H9 (cell line): Measurements from ENCODE around the gene ANKRD34A. TPM values are rescaled to one million over a fixed set of nuclear protein-coding genes. Genes with fewer than 3 reads are reported as not detected.

ENCODE experiments used
- DNase-seq: peaks from one replicate; pipeline ENCODE4 v3.0.0-alpha.2; 2017
- H2AFZ ChIP-seq: one replicate; pipeline ENCODE4 v1.6.1; 2013; ENCODE audit warnings: mild to moderate bottlenecking, low read length, control low read depth, moderate library complexity
- H2AK5ac ChIP-seq: 2 replicates; pipeline ENCODE4 v1.6.1; 2013; ENCODE audit warnings: low read length, control low read depth, mixed read lengths; ENCODE audit not compliant: insufficient read length
- H2BK120ac ChIP-seq: one replicate; pipeline ENCODE4 v1.6.1; 2013; ENCODE audit warnings: low read depth, mild to moderate bottlenecking, low read length, control low read depth, inconsistent platforms; ENCODE audit not compliant: poor library complexity, severe bottlenecking
- H2BK12ac ChIP-seq: 2 replicates; pipeline ENCODE4 v1.6.1; 2013; ENCODE audit warnings: low read length, control low read depth, mixed read lengths, low read depth; ENCODE audit not compliant: insufficient read length
- H2BK15ac ChIP-seq: 2 replicates; pipeline ENCODE4 v1.6.1; 2013; ENCODE audit warnings: low read depth, low read length, control low read depth
- H2BK20ac ChIP-seq: one replicate; pipeline ENCODE4 v1.6.1; 2013; ENCODE audit warnings: low read depth, mild to moderate bottlenecking, low read length, control low read depth, inconsistent platforms; ENCODE audit not compliant: poor library complexity, severe bottlenecking
- H2BK5ac ChIP-seq: 2 replicates; pipeline ENCODE4 v1.6.1; 2013; ENCODE audit warnings: low read length, control low read depth, mixed read lengths; ENCODE audit not compliant: insufficient read length
- H3K14ac ChIP-seq: 2 replicates; pipeline ENCODE4 v1.6.1; 2013; ENCODE audit warnings: low read length, control low read depth; ENCODE audit not compliant: insufficient read depth
- H3K18ac ChIP-seq: 2 replicates; pipeline ENCODE4 v1.6.1; 2013; ENCODE audit warnings: low read depth, mild to moderate bottlenecking, mixed read lengths, low read length, control low read depth; ENCODE audit not compliant: insufficient read length
- H3K23ac ChIP-seq: 2 replicates; pipeline ENCODE4 v1.6.1; 2013; ENCODE audit warnings: low read length, control low read depth, mixed read lengths, low read depth; ENCODE audit not compliant: insufficient read length
- H3K23me2 ChIP-seq: 2 replicates; pipeline ENCODE4 v1.6.1; 2013; ENCODE audit warnings: low read depth, mild to moderate bottlenecking, mixed read lengths, low read length, control low read depth; ENCODE audit not compliant: insufficient read length, poor library complexity, severe bottlenecking
- H3K27ac ChIP-seq: 2 replicates; pipeline ENCODE4 v1.5.1; 2013; ENCODE audit warnings: low read length, control low read depth, mixed read lengths, low read depth; ENCODE audit not compliant: insufficient read length
- H3K27me3 ChIP-seq: 2 replicates; pipeline ENCODE4 v1.6.1; 2013; ENCODE audit warnings: low read length, control low read depth, inconsistent platforms; ENCODE audit not compliant: insufficient read depth
- H3K4ac ChIP-seq: 2 replicates; pipeline ENCODE4 v1.6.1; 2013; ENCODE audit warnings: low read depth, mild to moderate bottlenecking, control low read depth, inconsistent platforms, low read length, moderate library complexity
- H3K4me1 ChIP-seq: 2 replicates; pipeline ENCODE4 v1.6.1; 2013; ENCODE audit warnings: low read length, control low read depth, inconsistent platforms; ENCODE audit not compliant: insufficient read depth
- H3K4me2 ChIP-seq: 2 replicates; pipeline ENCODE4 v1.6.1; 2013; ENCODE audit warnings: low read length, control low read depth, mixed read lengths; ENCODE audit not compliant: insufficient read length, insufficient read depth
- H3K56ac ChIP-seq: 2 replicates; pipeline ENCODE4 v1.6.1; 2013; ENCODE audit warnings: low read depth, mild to moderate bottlenecking, mixed read lengths, low read length, control low read depth; ENCODE audit not compliant: insufficient read length
- H3K79me1 ChIP-seq: 2 replicates; pipeline ENCODE4 v1.6.1; 2013; ENCODE audit warnings: low read depth, mild to moderate bottlenecking, moderate library complexity, low read length, control low read depth, inconsistent platforms; ENCODE audit not compliant: insufficient read depth, poor library complexity, severe bottlenecking
- H3K79me2 ChIP-seq: 2 replicates; pipeline ENCODE4 v1.6.1; 2013; ENCODE audit warnings: low read length, control low read depth, inconsistent platforms; ENCODE audit not compliant: insufficient read depth
- H3K9ac ChIP-seq: 2 replicates; pipeline ENCODE4 v1.6.1; 2013; ENCODE audit warnings: low read length, control low read depth, mixed read lengths; ENCODE audit not compliant: insufficient read length; ENCODE audit errors: extremely low read depth
- H3K9me3 ChIP-seq: one replicate; pipeline ENCODE4 v1.6.1; 2013; ENCODE audit warnings: low read depth, low read length, inconsistent platforms; ENCODE audit not compliant: control insufficient read depth
- H3T11ph ChIP-seq: one replicate; pipeline ENCODE4 v1.6.1; 2013; ENCODE audit warnings: mild to moderate bottlenecking, low read length, control low read depth, inconsistent platforms
- H4K20me1 ChIP-seq: one replicate; pipeline ENCODE4 v1.6.1; 2013; ENCODE audit not compliant: control insufficient read depth, insufficient read length, insufficient read depth
- H4K5ac ChIP-seq: 2 replicates; pipeline ENCODE4 v1.6.1; 2013; ENCODE audit warnings: low read depth, mild to moderate bottlenecking, mixed read lengths, low read length, control low read depth; ENCODE audit not compliant: insufficient read length
- H4K8ac ChIP-seq: replicated peaks from 2 replicates; pipeline ENCODE4 v1.6.1; 2013; ENCODE audit warnings: low read length, control low read depth, mixed read lengths, low read depth; ENCODE audit not compliant: insufficient read length
- H4K91ac ChIP-seq: 2 replicates; pipeline ENCODE4 v1.6.1; 2013; ENCODE audit warnings: low read depth, mild to moderate bottlenecking, moderate library complexity, mixed read lengths, low read length, control low read depth; ENCODE audit not compliant: insufficient read length
- H3K27ac Mint-ChIP-seq, 3 experiments: 2 replicates in 2 of 3; 3 replicates in 1 of 3; pipeline ENCODE4 v1.8.0; 2020 to 2021; ENCODE audit warnings: mixed read lengths in 3 of 3, mild to moderate bottlenecking in 1 of 3, moderate library complexity in 1 of 3
- H3K27me3 Mint-ChIP-seq: 2 replicates; pipeline ENCODE4 v1.8.0; 2021; ENCODE audit warnings: low read depth, mild to moderate bottlenecking, moderate library complexity, mixed read lengths
- H3K36me3 Mint-ChIP-seq, 3 experiments: 2 replicates in 2 of 3; 3 replicates in 1 of 3; pipeline ENCODE4 v1.8.0; 2020 to 2021; ENCODE audit warnings: low read depth in 3 of 3, mixed read lengths in 3 of 3; ENCODE audit not compliant: insufficient read depth in 1 of 3
- H3K4me1 Mint-ChIP-seq, 2 experiments: 2 replicates each; pipeline ENCODE4 v1.8.0; 2020; ENCODE audit warnings: mixed read lengths in 2 of 2
- H3K4me3 Mint-ChIP-seq, 2 experiments: 2 replicates in 1 of 2; 3 replicates in 1 of 2; pipeline ENCODE4 v1.8.0; 2020 to 2021; ENCODE audit warnings: mild to moderate bottlenecking in 2 of 2, mixed read lengths in 2 of 2, moderate library complexity in 1 of 2
- H3K9me3 Mint-ChIP-seq, 2 experiments: 2 replicates in 1 of 2; 3 replicates in 1 of 2; pipeline ENCODE4 v1.8.0; 2020; ENCODE audit warnings: mild to moderate bottlenecking in 2 of 2, mixed read lengths in 2 of 2, moderate library complexity in 1 of 2
- WGBS: extraction: QIAGEN DNeasy Blood & Tissue Kit; methylation state at CpG from one replicate; pipeline ENCODE4 v1.1.7; 2013; ENCODE audit warnings: missing lambda C conversion rate, low lambda C conversion rate, mixed read lengths; ENCODE audit not compliant: insufficient read length; ENCODE audit errors: extremely low coverage; 5-methylcytosine and 5-hydroxymethylcytosine counted together
- total RNA-seq: library from RNA; stranded (reverse); gene quantifications from 2 replicates; pipeline ENCODE4 v1.2.1, GENCODE V29; 2021
- TF ChIP-seq, protein P1 (sequence below): fragments of 200-600 bp; sonication (generic); conservative IDR thresholded peaks from 3 replicates; pipeline ENCODE4 v1.8.0; 2021; ENCODE audit warnings: antibody characterized with exemption, mild to moderate bottlenecking

Gene ANKRD34A
- total RNA-seq, 1 experiment from 2014 or later: 0.39 TPM

DNA sequence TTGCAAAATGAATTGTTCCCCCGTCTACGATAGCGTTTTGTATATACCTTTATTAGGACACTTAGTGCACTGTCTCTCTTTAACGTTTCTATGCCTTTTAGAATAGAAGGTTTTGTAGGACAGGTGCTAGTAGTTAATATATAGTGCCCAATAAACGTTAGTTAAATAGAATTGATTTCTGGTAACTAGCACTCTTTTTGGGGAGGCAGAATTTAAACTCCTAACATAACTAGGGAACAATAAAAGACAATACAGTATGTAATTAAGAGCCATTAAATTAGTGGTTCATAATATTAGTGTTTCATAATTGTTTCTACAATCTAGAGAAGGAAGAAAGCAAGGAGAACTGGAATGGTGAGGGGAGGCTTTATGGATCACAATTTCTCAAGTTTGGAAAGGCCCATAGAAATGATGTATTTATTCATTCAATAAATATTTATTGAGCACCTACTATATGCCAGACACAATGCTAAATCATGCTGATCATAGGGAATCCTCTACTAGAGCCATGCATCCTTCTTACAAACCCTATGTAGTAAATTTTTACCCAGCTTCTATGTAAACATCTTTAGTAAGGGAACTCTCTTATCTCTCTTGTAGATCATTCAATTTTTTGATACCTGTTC lies 857 bp upstream of the ANKRD34A start:
- Histone ChIP-seq H3K79me1 (no peaks in the 10 kb centered on the region), H3K56ac (no peak overlapping the region), H2AK5ac (no peak overlapping the region), H3K14ac (no peak overlapping the region), H3K23me2 (peaks cover 25% of the 10 kb centered on the region), H3K23ac (no peak overlapping the region), H3K9ac (no peak overlapping the region), H2AFZ (no peak overlapping the region), H3K18ac (no peak overlapping the region), H4K20me1 (no peaks in the 10 kb centered on the region), H3K9me3 (no peaks in the 10 kb centered on the region), H2BK20ac (no peak overlapping the region), H3K79me2 (no peaks in the 10 kb centered on the region), H3T11ph (no peak overlapping the region), H4K91ac (no peak overlapping the region), H3K4me1 (peaks cover 2% of the 10 kb centered on the region; the same call in 1 of the 2 replicates), H2BK120ac (no peak overlapping the region), H3K4me2 (peak overlapping the region; percentile 74), H3K27me3 (peaks cover 25% of the 10 kb centered on the region), H3K4ac (no peak overlapping the region), H2BK5ac (no peak overlapping the region), H3K27ac (no peak overlapping the region), H4K8ac (no peak overlapping the region), H2BK12ac (no peak overlapping the region), H4K5ac (no peak overlapping the region), H2BK15ac (no peak overlapping the region)
- peaks cover 3% of the 10 kb centered on the region in 2 experiments; a peak in 3 of 5 replicates for H3K9me3 Mint-ChIP-seq
- H3K36me3 Mint-ChIP-seq: peaks cover 0 to 2% (median 0%) of the 10 kb centered on the region in 3 experiments; a peak in 2 of 7 replicates
- no peak overlapping the region for H3K27ac Mint-ChIP-seq
- no CpG with 5 or more reads among the region's 5 CpGs for WGBS
- peaks cover 20 to 31% of the 10 kb centered on the region in 2 experiments for H3K4me1 Mint-ChIP-seq
- TF ChIP-seq, protein P1, sequence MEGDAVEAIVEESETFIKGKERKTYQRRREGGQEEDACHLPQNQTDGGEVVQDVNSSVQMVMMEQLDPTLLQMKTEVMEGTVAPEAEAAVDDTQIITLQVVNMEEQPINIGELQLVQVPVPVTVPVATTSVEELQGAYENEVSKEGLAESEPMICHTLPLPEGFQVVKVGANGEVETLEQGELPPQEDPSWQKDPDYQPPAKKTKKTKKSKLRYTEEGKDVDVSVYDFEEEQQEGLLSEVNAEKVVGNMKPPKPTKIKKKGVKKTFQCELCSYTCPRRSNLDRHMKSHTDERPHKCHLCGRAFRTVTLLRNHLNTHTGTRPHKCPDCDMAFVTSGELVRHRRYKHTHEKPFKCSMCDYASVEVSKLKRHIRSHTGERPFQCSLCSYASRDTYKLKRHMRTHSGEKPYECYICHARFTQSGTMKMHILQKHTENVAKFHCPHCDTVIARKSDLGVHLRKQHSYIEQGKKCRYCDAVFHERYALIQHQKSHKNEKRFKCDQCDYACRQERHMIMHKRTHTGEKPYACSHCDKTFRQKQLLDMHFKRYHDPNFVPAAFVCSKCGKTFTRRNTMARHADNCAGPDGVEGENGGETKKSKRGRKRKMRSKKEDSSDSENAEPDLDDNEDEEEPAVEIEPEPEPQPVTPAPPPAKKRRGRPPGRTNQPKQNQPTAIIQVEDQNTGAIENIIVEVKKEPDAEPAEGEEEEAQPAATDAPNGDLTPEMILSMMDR: no peak
- DNase-seq: no peak
- H3K4me3 Mint-ChIP-seq: peak overlapping the region; percentile 78 to 92
- H3K27me3 Mint-ChIP-seq: peaks cover 40% of the 10 kb centered on the region
